HG02852 (cell line): ENCODE results near the gene CCDC17.
A peak's percentile ranks its signal among the peaks of the same experiment; 100 is the strongest.

ENCODE experiments used
- ATAC-seq: cut with Tn5 transposase; IDR thresholded peaks from one replicate; pipeline ENCODE4 v1.9.1; 2021; ENCODE audit warnings: mild to moderate bottlenecking, moderate library complexity; ENCODE audit not compliant: unreplicated experiment

CCDC17 gene

DNA sequence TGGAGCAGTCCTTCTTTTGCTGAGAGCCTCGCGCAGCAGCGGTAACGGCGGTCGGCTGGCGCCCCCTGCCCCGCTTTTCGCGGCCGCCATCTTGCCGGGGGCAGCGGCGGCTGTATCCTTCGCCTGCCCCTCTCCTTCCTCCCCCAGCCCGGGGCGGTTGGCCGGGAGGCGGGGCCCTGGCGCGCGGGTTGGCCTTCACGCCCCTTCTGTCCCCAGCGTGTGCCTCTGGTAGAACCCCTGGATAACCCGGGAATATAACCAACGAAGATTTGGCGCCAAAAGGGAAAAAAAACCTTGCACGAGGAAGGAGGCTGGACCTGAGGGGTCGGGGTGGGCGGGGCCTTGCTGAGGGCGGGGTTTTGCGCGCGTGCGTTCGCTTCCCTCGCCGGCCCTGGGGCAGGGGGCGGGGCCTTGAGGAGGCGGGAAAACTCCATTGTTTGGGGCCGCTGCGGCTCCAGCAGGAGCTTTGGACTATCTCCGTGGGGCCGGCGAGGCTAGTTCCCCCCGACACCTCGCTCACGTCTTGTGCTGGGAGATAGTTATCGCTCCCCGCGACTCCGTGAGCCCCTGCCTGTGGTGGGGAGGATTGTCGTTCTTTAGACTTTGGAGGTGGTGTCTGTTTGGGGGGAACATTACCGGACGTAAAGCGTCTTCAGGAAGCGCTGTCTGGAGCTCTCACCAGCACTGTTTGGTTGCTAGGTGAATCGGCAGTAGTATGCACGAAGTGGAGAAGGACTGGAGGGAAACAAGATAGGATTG lies 39.3 kb downstream of the CCDC17 start:
- peak; percentile 25 for ATAC-seq

- ATAC-seq: peak; percentile 49
These were observed 40.0 kb downstream of the CCDC17 start, which contains the start of gene NASP for GRCh38 chr1:45583666-45584350. NASP (plus strand) TSS chr1:45584041; CDS start chr1:45584147, 106 bp downstream.

- ATAC-seq: peak; percentile 75
These were observed 40.6 kb downstream of the CCDC17 start for GRCh38 chr1:45583264-45583665.

GRCh38 chr1:45574105-45574626 lies 49.7 kb downstream of the CCDC17 start:
- no peak for ATAC-seq

DNA sequence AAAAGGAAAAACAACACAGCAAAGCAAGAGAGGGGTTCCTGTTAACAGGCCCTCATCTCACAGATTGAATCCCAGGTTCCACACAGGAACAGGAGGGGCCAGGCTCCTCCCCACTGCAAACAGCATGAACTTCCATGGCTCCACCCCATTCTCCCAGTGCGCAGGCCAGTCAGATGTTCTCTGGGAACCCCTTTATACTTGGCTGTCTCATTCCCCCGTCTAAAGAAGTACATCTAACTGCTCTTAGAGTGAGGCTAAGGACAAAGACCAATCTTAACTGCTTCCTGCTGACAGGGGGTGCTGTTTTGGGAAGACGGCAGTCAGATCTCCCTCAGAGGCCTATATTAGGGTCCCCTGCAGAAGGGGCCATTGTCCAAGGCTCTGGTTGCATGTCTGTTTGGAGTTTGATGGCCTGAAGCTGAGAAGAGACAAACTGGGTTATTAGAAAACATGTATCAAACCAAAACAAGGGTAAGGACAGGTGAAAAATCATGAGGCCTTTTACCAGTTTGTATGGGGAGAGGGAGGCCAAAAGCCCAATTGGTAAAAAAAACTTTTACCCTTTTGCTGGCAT lies 50.5 kb downstream of the CCDC17 start:
- ATAC-seq: no peak

DNA sequence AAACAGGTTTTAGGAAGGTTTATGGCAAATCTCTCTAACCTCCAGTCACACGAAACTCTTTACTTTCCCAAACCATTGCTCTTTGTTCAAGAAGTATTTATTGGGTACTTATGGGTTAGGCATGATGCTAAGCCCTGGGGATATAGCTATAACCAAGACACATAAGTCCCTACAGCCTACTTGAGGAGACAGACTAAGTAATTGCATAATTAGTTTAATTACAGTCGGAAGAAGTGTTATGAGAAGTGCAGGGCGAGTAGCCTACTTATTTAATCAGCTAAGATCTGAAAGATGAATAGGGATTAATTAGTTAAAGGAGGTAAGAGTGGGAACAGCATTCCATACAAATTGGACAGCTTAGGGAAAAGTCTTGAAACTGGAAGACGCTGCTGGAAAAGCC lies 53.2 kb downstream of the CCDC17 start:
- ATAC-seq: no peak
